NCI-H187 treated with DMSO at 0.1 percent for 48 hours (cell line): Measurements from ENCODE around the gene LARP4.
"Not testable (repeated sequence)": the region's sequence is repeated elsewhere in the genome, so short reads cannot be mapped to it uniquely, and the experiment has no call there.

Source experiments
- DNase-seq: peaks from one replicate; lab custom pipeline; 2025; lab: John Stamatoyannopoulos, UW

Gene LARP4

DNA sequence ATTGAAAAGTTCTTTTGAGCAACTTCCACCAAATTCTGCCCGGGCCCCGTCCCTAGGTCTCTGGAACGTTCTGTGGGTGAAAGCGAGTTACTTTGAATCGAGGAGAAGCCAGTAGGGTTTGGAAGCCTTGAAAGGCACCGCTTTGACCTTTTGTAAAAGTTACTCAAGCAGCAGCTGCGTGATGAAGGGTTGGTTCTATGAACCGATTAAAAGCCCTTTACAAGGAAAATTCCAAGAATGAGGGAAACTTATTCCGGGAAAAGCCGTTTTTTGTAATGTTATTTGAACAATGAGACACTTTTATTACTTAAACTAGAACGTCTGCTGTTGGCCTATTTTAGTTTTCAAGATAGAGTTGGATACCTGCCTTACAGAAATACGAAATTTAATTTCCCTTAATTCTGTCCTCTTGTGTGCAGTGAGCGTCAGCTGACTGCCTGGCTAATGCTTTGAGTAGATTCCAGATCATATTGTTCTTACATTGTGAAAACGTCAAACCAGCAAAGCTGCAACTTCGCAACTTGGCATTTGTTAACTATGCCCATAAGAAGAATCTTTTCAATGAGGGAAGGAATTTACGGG is 906 bp downstream of the LARP4 start:
- DNase-seq = no peak

DNA sequence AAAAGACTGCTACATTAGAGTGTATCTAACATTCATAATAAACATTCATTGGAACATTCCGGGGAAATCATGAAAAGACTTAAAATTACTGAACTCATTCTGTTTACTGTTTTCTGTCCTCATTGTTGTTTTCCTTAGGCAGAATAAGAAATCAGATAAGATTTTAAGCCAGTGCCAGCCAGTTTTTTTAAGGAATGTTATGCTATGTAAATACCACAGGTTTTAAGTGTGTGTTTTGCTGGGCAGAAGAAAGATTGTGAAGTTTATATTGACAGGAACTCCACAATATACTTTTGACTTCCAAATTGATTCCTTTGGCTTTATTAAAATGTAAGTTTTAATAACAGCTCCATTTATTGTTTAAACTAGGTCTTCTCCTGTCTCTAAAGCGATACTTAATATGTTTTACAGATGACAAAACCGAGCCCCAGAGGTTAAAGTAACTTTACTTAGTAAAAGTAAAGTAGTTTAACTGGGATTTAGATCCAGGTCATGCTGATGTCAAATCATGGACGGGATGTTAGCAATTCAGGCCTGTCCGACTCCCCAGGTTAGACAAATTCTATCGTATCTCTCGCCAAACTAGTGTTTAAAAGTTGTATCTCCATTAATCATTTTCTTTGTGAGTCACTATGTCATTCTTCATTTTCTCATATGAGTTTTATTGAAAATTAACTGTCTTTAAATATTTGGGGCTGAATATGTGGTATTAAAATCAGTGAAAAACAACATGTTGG is 1.7 kb downstream of the LARP4 start:
- DNase-seq = no peak

DNA sequence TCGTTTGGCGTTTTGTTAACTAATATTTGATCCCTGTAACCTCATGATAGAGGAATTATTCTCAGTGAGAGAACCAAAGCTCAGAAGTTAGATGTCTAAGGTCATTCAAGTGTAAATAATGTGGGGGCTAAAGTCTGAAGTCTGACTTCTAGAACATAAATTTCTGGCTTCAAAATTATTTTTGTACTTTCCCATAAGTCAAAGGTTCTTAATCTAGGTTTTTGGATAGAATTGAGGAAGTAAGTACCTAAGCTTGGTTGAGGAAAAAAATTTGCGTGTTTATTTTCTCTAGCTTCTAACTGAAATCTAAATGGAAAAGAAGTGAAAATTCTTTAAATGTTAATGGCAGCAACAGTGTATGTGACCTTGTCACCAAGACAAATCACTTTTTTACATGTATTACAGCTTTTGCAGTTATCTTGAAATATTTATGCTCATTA is 2.3 kb downstream of the LARP4 start:
- no peak for DNase-seq

DNA sequence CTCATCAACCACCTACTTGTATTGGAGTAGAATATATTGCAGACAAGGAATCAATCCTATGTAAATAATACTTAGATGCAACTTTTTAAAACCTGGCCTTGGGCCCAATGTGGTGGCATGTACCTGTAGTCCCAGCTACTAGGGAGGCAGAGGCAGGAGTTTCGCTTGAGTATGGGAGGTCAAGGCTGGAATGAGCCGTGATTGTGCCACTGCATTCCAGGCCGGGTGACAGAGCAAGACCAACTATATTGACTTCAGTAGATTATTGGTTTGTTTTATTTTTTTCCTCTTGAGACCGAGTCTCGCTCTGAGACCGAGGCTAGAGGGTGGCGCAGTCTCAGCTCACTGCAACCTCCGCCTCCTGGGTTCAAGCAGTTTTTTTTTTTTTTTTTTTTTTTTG is 3.6 kb downstream of the LARP4 start:
- no peak for DNase-seq

DNA sequence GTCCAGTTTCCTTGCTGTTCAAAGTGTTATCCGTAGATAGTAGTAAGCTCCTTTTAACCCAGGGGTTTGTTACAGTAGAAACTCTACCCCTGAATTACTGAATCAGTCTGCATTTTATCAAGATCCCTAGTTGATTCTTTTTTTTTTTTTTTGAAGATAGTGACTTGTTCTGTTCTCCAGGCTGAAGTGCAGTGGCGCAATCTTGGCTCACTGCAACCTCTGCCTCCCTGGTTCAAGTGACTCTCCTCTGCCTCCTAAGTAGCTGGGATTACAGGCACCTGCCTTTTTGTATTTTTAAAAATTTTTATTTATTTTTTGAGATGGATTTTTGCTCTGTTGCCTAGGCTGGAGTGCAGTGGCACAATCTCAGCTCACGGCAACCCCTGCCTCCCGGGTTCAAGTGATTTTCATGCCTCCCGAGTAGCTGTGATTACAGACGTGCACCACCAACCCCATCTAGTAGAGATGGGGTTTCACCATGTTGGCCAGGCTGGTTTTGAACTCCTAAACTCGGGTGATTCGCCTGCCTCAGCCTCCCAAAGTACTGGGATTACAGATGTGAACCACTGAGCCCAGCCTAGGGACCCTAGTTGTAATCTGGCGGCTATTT is 10.5 kb downstream of the LARP4 start:
- DNase-seq = no peak

DNA sequence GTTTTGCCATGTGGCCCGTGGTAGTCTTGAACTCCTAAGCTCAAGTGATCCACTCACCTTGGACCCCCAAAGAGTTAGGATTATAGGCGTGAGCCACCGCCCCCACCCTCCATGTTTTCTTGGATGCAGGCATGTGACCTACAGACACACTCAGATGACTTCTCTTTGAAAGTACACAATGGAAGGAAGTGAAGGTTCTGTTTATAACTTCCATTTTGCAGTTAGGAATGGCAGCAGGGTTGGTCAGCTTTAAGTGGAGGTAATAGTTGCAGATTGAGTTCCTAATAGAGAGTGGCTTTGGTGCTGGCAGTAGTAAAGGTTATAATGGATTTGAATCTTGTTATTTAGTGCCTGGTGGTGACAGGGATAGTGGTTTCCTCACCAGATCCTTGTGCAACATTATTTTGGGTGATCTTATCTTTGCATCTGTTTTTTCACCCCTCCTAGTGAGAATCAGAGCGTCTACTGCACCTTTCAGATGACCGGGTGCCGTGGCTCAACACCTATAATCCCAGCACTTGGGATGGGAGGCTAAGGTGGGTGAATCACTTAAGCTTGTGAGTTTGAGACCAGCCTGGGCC is 15.3 kb downstream of the LARP4 start:
- DNase-seq = no peak

DNA sequence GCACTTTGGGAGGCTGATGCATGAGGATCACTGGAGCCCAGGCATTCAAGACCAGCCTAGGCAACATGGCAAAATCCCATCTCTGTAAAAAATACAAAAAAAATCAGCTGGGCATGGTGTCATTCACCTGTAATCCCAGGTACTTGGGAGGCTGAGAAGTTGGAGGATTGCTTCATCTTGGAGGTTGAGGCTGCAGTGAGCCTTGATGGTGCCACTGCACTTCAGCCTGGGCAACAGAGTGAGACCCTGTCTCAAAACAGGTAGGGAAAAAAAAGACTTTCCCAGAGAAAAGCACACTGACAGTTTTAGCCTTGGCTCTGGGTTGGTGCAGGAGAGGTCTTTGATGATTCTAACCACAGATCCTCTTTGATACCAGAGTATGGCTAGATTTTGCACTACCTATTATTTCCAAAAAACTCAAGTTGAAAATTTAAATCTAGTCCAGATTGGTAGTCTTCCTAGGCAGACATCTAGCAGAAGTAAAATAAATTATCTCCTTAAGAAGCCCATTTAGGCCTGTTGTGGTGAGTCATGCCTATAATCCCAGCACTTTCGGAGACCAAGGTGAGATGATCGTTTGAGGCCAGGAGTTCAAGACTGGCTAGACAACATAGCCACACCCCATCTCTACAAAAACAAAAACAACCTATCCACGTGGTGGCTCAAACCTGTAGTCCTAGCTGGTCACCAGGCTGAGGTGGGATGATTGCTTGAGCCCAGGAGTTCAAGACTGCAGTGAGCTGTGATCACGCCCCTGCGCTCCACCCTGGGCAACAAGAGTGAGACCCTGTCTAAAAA is 18.6 kb downstream of the LARP4 start:
- no peak for DNase-seq

DNA sequence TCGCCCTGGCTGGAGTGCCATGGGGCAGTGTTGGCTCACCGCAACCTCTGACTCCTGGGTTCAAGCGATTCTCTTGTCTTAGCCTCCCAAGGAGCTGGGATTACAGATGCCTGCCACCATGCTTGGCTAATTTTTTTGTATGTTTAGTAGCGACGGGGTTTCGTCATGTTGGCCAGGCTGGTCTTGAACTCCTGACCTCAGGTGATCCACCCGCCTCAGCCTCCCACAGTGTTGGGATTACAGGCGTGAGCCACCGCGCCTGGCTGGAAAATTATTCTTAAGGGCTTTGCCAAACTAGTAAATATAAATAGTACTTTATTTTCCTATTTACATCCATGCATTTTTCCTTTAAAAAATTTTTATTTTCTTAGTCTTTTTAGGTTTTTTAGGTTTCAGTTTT is 22.2 kb downstream of the LARP4 start:
- not testable (repeated sequence) for DNase-seq

DNA sequence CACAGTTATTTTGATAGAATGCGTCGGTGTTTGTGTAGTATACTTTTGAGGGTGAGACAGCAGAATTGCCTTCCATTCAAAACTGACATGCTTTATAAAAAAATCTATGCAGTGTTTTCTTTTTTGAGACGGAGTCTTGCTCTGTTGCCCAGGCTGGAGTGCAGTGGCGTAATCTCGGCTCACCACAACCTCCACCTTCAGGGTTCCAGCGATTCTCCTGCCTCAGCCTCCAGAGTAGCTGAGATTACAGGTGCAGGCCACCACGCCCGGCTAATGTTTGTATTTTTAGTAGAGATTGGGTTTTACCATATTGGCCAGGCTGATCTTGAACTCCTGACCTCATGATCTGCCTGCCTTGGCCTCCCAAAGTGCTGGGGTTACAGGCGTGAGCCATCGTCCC is 22.7 kb downstream of the LARP4 start:
- not testable (repeated sequence) for DNase-seq

DNA sequence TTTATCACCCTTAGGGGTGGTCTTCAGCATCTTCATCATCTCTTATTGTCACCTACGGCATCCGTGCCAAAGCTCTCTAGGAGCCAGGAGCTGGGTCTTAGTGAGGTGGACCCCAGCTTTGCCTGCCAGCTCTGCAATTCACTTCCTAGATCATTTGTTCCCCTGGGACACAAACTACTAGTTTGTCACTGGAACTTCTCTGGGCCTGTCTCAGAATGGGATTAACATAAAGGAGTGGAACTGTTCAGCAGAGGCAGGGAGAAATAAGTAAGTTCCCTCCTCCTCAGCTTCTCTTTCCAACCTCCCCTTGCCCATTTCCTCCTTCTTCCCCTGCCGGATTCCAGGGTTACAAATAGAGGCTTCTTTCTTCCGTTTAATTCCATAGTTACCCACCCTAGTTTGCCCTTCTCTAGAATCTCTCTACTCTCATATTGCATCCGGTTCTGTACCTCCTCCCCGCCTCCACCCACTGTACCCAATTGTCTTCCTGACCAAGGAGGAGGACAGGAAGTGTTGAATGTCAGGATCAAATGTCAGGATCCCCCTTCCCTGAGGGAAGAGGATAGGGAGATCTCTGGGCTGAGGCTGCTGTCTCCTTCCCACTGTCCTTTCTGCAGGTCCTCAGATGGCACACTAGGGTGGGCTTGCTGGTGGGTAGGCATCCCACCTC is 25.0 kb downstream of the LARP4 start:
- no peak for DNase-seq

DNA sequence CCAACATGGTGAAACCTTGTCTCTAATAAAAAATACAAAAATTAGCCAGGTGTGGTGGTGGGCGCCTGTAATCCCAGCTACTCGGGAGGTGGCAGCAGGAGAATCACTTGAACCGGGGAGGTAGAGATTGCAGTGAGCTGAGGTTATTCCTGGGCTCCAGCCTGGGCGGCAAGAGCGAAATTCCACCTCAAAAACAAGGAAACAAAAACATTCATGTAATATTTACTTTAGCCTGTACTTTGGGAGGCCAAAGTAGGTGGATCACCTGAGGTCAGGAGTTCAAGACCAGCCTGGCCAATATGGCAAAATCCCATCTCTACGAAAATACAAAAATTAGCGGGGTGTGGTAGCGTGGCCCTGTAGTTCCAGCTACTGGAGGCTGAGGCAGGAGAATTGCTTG is 31.0 kb downstream of the LARP4 start:
- DNase-seq = not testable (repeated sequence)

DNA sequence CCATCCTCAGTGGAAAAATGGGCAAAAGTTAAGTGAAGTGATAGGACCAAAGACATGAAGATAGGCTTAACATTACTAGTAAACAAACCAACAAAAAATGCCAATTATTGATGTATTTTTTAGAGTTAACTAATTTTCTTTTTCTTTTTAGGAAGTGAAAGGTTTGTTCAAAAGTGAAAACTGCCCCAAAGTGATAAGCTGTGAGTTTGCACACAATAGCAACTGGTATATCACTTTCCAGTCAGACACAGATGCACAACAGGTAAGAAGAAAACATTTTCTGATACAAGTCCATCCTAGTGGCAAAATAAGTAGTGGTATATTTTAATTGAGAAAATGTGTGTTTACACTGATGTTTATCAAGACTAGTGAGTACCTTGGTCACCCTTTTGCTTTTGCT is 39.6 kb downstream of the LARP4 start:
- DNase-seq = no peak

DNA sequence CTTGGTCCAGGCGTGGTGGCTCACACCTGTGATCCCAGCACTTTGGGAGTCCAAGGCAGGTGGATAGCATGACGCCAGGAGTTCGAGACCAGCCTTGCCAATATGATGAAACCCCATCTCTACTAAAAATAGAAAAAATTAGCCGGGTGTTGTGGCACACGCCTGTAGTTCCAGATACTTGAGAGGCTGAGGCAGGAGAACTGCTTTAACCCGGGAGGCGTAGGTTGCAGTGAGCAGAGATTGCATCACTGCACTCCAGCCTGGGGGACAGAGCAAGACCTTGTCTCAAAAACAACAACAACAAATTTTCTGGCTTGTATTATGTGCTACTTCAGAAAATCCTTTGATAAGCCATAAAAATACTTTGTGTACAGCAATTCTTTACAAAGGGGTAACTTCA is 41.1 kb downstream of the LARP4 start:
- no peak for DNase-seq

DNA sequence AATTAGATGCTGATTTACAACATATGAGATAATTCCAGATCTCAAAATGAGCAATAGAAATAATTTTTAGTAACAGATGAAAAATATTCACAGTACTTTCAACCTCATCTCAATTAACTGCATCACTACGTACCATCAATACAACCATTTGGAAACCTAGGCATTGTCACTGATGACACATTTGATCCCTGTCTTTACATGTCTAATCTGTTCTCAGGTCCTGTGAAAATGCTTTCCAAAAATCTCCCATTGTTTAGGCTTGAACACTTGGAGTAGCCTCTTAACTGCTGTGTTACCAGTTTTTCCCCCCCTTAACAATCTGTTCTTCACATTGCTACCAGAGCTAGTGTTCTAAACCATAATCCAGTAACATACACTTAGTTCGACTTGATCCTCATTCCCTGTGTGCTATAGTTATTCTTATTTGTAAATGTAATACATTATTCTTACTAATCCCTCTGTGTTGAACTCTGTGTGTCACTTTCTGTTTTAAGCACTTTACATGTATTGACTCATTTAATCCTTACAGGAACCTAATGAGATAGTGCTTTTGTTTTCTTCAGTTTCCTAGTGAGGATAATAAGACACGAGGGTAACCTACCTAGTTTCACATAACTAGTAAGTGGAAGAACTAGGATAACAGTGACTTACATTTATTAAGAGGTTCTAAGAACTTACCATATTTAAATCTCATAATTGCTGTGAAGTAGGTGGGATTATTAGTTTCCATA is 41.7 kb downstream of the LARP4 start:
- DNase-seq = no peak

DNA sequence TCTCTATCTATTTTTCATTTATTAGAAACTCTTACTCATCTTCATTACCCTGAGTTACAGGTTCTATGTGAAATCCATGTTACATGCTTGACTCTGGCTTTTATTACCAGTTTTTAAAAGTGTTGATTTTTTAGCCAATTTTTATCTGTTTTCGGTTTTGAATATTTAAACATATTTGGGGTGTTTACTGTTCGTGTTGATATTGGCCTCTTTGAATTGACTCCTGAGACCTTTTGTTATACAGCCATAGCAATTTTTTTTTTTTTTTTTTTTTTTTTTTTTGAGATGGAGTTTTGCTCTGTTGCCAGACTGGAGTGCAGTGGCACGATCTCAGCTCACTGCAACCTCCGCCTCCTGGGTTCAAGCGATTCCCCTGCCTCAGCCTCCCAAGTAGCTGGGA is 49.0 kb downstream of the LARP4 start:
- not testable (repeated sequence) for DNase-seq

DNA sequence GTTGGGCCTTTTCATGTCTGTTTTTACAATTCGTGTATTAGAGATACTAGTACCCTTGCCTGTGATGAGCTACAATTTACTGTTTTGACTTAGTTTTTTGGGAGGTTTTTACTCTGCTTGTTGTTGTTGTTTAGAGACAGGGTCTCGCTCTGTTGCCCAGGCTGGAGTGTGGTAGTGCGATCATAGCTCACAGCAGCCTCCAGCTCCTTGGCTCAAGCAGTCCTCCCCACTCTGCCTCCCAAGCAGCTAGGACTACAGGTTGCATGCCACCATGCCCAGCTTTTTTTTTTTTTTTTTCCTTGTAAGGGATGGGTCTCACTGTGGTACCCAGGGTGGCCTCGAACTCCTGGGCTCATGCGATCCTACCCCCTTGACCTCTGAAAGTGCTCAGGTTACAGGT is 52.1 kb downstream of the LARP4 start:
- DNase-seq = no peak

DNA sequence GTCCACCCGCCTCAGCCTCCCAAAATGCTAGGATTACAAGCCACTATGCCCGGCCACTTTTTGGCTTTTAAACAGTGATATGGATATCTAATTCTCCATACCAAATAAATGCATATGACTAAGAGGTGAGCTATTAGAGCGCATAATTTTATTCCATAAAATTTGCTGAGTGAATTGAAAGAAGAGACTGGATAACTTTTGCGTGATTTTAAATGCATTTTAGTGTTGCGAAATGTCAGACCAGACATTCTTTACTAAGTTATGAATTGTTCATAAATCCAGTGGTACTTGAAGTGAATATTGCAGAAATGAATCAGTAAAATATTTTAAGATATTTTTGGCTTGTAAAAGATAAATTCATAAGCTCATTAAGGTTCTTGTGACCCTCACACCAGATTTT is 53.2 kb downstream of the LARP4 start:
- DNase-seq = no peak

DNA sequence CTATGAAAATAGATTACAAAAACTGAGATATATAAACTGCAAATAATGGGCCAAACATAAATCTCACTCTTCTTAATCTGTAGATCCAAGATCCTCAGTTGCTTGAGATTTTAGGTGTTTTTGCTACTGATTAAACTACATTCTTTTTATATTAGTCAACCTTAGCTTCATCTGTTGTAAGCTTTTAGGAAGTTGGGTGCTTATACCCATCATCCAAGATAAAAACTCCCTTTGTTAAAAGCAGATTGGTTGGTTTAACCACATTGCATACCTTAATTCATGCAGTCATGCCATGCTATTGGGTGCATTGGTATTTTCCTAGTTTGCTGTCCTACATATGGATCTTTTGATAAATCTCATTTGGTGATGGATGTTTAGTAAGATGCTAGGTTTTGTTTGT is 57.9 kb downstream of the LARP4 start:
- no peak for DNase-seq

DNA sequence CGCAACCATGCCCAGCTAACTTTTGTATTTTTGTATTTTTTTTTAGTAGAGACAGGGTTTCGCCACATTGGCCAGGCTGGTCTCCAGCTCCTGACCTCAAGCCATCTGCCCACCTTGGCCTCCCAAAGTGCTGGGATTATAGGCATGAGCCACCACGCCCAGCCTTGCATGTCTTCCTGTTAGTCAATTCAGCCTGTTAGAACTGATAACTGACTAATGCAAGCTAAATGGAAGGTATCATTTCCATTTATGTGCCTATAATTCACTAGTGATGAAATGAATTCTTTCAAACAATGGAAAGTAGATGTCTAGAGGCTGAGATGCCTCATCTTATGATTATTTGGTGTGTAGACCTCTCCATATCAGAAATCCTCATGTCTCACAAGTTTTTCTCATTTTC is 66.8 kb downstream of the LARP4 start:
- DNase-seq = no peak

DNA sequence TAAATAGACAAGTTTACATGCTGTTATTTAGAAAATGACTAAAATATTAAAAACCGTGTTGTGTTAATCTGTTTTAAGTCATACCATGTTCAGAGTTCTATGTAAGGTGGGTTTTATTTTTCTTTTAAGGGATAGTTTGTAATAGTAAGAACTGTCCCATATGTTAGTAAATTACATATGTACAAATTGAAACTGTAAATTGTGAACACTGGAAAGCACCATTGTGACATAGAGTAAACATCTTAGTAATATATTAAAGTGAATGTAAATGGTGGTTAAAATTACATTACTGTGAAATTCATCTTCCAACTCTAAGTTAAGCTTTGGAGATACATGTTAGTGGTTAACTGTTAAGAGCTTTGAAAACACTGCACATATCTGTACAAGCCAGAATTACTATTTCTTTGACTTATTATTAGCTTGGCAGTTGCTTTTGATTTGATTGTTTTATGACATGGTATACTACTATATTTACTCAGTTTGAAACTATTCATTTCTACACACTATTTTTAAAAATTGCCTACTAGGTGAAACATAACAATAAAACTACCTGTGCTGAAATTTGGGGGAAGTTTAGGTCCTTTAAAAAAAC is 76.7 kb downstream of the LARP4 start:
- DNase-seq = no peak

DNA sequence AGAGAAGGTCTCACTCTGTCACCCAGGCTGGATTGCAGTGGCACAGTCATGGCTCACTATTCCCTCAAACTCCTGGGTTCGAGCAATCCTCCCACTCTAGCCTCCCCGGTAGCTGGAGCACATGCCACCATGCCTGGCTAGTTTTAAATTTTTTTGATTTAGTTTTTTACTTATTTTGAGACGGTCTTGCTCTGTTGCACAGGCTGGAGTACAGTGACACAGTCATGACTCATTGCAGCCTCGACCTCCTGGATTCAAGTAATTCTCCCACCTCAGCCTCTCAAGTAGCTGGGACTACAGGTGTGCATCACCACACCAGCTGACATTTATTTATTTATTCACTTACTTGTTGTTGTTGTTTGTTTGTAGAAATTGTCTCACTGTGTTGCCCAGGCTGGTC is 81.9 kb downstream of the LARP4 start:
- no peak for DNase-seq
